NCI-H524 treated with DMSO at 0.1 percent for 48 hours (cell line): Measurements from ENCODE around the gene UNC5A.

Source experiments
- DNase-seq: peaks from one replicate; lab custom pipeline; 2025; lab: John Stamatoyannopoulos, UW

Gene UNC5A

DNA sequence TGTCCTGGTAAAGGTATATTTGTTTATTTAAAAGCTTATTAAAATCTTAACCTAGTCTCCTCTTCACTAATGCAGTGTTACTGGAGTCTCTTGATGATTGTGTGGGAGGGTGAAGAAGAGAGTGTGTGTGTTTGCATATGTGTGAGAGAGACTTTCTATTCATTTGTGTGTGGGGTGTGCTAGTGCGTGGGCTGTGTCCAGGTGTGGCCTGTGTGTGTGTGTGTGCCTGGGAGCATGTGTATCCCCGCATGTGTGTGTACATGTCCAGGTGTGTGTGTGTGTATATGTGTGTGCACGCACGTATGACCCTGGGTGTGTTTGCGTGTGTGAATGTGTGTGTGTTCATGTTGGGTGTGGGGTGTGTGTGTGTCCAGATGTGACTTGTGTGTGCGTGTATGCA lies 10.3 kb upstream of the UNC5A start:
- no peak for DNase-seq

DNA sequence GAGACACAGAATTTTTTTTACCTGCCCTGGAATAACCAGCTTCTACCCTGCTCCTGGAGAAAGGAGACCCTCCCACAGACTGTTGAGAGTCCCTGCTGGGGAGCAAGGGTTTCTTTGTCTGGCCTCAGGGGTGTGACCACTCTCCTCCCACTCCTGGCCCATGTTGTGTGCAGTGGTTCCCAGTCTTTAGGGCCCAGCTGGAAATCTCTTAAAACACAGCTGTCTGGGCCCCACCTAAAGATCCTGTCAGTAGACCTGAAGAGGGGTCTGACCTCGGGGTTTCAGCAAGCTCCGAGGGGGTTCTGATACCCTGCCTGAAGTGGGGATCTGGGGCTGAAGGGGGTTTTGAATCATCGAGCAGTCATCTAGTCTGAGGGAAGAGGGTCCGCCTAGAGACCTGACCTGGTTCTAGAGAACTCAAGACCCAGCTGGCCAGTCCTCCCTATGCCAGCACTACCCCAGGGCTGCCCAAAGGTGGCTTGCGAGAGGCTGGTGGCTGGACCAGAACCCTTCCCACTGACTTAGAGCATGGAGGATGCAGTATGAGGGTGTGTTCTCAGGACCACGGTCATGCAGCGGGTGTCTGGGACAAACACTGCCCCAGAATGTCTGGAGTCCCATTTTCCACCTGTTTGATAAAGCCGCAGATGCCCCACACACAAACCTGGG lies 8.1 kb upstream of the UNC5A start:
- no peak for DNase-seq

GRCh38 chr5:176803068-176803942 lies 7.1 kb upstream of the UNC5A start:
- peak; percentile 29 for DNase-seq

DNA sequence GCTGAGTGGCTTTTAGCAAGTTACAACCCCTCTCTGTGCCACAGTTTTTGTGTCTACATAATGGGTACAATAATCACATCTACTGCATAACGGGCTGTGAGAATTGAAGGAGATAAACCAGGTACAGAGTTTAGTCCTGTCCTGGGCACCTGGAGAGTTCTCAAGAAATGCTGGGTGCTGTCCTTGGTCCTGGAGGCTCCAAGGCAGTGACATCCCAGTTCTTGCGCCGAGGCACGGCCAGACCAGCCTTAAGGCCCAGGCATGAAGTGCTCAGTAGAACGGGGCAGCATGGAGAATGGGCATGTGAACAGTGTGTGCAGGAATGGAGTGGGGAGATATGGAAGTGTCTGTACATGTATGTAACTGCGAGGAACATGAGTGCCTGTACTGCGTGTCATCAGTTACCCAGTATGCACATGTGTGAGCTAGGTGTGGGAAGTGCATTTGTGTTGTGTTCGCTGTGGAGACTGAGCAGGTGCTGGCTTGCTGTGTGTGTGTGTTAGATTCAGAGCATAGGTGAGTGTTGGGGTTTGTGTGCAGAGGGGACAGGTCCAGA lies 6.3 kb upstream of the UNC5A start:
- DNase-seq: no peak

DNA sequence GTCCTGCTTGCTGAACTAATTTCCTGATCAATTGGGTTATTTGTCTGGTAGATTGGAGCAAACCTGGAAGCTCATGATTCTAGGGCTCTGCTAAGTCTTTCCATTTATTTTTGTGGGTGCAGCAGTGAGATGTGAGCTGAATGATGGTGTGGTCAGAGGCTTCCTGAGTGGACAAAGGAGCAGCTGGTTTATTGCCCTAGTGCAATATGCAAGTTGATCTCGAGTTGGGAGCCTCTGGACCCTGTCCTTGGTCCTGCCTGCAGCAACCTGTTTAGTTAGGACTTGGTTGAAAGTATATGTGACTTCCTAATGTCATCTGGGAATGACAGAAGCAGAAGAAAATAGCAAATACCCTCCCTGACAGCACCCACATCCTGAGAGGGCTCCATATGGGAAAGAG lies 4.2 kb upstream of the UNC5A start:
- no peak for DNase-seq

DNA sequence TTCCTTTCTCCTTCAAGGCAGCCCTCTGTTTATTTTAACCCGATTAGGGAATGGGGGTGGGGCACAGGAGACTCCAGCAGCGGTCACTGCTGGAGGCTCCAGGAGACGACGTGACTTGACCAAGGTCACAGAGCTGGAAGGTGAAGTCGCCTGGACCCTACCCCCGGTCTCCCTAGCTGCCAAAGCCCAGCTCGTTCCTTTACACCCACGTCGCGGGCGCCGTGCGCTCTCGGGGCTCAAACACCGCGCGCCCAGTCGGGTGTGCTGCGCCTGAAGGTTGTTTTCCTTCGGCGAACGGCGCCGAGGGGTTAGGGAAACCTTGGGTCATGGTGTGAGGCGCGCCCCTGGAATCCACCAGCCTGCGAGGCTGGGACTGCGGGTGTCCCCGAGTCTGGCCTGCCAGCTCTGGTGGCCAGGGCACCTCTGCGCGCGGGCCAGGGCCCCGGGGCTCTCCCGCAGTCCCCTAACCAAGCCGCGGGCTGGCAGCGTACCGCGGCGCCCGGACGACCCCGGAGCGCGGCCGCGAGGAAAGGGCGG lies 747 bp upstream of the UNC5A start:
- peak; percentile 23 for DNase-seq

DNA sequence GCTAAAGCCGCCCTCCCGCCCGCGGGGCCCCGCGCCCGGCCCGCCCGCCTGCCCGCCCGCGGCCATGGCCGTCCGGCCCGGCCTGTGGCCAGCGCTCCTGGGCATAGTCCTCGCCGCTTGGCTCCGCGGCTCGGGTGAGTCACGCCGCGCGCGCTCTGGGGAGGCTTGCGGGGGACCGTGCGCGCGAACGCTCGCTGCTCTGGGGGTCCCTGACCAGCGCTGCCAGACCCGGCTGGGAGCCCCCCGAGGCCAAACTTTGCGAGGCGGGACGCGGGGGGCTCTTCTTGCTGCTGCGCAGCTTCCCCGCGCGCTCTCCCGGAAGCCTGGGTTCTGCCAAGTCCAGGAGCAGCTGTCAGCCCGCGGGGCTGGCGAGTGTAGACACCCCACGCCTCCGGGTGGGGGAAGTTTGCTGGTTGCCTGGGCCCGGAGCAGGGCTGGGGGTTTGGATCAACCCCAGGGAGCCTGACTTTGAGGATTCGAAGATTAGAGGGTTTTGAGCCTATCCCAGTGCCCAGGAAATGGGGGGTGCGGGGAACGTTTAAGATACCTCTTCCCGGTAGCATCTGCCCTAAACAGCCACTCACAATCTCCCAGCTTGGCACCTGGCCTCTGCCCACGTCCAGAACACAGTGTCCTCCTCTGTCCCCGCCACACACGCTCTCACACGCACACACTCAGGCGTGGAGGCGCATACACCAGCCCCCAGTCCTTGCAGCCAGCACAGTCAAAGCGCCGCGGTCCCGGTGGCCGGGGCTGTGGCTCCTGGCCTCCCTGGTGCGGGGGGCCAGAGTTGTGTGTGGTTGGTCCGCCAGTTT lies 535 bp downstream of the UNC5A start:
- DNase-seq: no peak

DNA sequence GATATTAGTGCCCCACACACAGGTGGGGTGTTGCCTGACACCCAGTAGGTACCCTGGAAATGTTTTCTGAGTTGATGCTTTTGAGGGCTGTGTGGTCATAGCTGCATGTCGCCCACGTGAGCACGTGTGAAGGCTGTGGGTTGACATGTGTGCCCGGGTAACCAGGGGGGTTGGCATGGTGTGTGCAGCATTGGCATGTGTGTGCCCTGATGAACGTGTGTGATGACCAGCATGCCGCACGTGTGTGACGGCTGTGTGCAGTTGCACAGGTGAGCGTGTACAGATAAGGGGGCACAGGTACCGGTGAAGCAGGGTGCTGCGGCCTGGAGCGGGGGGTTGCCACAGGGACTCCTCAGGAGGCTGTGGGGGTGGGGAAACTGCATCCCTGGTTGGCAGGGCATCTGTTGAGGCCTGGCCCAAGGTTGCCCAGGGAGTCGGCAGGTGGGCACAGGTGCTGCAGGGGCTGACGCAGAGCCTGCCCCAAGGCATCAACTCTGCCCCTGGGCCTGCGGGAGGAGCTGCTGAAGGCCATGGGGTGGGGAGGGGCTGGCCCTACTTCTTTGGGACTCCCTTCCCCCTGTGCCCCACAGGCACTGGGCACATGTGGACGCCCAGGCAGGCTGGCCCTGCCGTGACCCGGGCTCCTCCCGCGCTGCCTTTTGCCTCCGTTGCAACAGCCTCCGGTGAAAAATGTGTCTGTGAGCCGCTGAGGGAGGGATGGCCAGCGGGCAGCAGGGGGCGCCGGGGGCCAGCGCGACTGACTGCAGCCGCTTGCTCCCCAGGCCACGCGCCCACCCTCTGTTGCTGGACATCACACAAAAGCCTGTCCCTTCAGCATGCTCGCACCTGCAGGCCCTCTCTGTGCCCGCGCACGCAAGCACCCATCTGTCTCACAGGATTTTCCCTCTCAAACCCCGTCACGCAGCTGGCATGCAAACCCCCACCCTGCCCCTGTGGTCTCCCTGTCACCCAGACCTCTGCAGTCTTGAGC lies 2.2 kb downstream of the UNC5A start:
- peak; percentile 22 for DNase-seq

DNA sequence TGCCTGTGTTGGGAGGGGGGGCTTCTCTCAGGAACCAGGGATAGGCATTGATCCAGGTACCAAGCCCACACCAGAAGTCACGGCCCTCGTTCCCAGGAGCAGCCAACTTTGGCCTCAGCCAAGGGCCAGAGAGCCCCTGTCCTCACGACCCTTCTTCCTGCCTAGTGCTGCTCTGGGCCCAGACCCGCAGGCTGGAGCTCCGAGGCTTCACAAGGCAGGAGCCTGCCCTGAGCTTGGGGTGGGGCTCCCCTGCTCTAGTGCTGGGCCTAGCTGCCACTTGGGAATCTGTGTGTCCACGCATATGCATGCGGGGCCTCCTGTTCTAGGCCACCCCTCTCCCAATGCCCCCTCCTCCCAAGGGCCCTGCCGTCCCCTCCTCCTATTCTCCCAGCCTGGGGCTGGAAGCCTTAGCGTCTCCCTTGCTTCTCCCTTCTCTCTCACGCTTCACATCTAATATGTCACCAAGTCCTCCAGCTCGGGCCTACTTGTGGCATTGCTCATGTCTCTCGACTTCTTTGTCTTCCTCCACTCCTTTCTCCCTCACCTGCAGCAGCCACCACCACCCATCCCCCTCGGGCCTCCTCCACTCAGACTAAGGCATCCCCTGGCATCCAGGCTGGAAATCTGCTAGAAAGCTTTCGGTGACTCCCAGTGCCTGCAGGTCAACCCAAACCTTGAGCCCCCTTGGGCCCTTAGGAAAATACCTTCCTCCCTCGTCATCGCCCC lies 3.4 kb downstream of the UNC5A start:
- DNase-seq: no peak

DNA sequence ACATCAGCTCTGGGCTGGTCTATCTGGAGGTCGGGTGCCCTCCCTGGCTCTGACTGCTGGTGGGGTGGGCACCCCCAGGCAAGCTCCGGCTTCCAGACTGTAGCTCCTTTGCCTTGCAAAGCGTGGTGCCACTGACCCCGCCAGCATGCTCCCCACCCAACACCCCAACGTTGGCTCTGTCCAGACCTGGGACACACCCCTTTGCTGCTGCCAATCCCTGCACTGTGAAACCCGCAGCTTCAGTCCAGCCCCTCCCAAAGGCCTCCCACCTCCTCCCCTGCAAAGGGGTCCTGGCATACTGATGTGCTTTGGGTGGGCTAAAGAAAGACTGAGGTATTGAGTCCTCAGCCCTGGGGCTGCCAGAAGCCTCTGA lies 3.9 kb downstream of the UNC5A start:
- DNase-seq: no peak

DNA sequence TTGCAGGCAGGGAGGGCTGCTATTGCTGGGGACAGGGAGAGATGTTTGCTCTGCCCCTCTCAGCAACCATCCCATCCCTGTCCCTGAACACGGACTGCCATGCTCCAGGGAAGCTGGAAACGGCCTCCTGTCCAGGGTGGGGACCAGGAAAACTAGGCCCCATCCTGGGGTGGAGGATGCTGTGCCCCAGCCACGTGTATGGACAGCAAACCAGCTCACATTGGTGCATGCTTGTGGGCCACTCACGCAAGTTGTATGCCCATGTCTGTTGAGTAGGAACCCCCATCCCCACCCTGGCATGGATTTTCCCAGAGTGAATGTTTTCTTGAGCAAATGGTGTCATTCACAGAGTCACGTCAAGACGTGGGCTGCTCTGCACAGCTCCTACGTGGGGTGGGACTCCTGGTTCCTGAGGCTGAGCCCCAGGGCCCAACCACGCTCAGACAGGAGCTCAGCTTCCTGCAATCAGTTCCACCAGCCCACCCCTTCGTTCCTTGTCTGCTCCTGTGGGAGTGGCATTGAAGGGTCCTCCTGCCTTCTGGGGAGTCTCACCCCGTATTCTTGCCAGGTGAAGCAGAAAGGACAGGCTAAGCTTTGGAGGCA lies 4.6 kb downstream of the UNC5A start:
- DNase-seq: no peak

GRCh38 chr5:176816043-176816745 lies 5.8 kb downstream of the UNC5A start:
- no peak for DNase-seq

- DNase-seq: no peak
These were observed 6.5 kb downstream of the UNC5A start for GRCh38 chr5:176816791-176817347.

GRCh38 chr5:176817369-176817840 lies 7.0 kb downstream of the UNC5A start:
- DNase-seq: no peak

DNA sequence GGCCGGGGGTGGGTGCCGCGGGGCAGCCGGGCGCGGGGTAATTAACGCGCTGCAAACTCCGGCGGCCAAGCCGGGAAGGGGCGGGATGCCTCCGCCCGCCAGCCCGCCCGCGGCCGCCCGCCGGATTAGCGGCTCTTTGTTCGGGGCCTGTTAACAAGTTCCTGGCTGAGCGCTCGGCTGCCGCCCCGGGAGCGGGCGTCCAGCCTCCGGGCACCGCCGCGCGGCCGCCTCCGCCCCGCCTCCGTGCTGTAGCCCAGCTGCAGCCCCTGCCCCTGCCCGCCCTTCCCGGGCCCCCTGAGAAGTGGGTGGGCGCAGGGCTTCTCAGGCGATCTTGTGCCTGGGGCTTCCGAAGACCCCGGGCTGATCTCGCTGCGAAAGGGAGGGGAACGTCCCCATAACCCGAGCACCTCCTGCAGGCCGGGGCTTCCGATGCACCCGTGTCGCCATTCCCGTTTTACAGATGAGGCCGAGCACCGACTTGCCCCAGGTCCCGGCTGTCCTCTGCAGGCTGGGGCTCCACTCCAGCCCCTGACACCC lies 7.5 kb downstream of the UNC5A start:
- DNase-seq: no peak

DNA sequence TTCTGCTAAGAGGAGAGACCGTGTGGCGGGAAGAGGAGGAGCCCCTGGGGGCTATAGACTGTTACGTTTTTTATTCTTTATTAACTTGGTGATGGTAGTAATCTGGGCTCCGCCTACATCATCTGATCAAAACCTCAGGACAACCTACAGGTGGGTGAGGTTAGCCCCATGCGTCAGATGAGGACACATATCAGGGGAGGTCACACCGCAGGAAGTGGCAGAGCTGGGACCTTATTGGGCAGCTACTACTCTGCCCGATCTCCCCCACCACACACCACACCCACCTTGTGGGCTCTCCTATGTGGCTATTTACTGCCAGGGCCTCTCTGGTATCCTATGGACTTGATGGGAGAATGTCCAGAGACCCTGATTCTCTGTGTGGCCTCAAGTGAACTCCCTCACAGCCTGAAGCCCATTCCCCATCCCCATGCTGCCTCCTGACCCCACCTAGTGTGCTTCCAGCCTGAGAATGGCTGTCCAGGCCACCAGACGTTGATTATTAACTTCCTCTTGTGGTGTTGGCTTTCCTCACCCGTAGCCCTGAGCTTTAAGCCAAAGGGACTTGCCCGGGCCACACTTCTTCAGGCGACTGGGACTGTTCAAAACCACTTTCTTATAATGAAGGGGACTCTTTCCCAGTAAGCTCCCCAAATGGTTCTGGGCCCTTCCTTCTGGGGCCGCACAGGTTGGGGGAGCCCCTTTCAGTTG lies 8.2 kb downstream of the UNC5A start:
- no peak for DNase-seq

GRCh38 chr5:176819476-176819875 lies 9.1 kb downstream of the UNC5A start:
- no peak for DNase-seq

DNA sequence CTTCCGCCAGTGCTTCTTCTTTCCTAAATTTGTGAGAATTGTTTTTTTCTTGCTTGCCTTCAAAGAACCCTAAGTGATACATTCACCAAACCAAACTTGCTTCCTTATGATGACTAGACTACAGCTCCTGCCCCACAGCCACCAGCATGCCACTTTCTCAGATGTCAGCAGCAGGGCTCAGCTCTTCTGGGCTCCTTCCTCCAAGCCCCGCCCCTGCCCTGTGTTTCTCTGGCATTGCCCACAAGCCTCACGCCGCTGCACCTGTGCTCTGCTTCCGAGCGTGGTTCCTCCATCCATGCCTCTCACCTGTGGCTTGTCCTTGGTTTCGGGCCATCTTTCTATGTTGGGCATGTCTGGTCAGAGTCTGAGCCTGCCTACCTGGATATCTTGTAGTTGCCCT lies 10.6 kb downstream of the UNC5A start:
- no peak for DNase-seq
